ENCODE measurements around the gene P3H1.
"Not testable (repeated sequence)": the region's sequence is repeated elsewhere in the genome, so short reads cannot be mapped to it uniquely, and the experiment has no call there.

P3H1 gene

DNA sequence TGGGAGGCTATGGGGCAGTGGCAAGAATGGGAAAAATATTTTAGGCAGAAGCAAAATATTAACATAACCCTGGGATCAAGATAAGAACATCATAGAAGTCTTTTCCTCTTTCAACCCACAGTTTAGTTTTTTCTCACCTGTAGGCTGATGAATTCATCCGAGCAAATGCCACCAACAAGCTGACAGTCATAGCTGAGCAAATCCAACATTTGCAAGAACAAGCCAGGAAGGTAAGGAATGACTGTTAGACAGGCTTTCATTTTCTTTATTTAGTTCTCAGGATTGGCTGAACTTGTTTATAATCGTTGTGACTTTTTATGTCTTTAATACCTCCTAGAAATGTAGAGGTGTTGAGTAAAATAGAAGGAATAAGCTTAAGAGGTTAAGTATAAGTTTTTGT lies 6.6 kb upstream of the P3H1 start:
- no peak for ATAC-seq

DNA sequence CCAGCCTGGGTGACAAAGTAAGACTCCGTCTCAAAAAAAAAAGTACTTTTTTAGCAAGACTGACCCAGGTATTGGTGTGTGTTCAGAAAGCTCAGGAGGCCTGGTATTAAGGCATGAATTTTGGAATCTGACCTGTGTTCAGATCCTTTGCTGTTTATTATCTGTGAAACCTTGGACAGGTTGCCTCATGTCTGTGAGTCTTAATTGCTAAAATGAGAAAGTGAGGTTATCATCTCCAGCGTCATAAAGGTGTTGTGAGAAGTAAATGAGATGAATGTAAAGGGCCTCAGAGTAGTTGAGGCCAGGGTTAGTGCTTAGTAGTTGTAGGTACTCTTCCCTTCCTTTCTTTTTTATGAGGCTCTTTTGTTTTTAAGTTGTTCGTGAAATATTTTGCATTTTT lies 3.0 kb upstream of the P3H1 start:
- ATAC-seq: no peak

DNA sequence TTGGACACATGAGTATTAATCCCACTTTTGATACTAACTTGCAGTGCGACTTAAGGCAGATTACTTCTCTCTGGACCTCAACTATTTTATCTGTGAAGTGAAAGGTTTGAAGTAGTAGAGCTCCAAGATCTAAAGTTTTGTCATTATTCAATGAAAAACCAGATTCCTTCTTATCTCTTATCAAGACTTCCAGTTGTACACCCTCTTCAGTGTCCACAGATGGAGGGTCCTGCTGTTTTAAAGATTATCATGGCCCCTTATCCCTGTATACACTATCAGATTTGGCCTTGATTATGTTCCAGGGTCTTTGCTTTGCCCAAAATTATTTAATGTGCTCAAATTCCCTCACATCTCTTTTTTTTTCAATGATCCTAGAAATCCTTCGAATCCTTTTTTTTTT lies 1.3 kb upstream of the P3H1 start:
- no peak for ATAC-seq

DNA sequence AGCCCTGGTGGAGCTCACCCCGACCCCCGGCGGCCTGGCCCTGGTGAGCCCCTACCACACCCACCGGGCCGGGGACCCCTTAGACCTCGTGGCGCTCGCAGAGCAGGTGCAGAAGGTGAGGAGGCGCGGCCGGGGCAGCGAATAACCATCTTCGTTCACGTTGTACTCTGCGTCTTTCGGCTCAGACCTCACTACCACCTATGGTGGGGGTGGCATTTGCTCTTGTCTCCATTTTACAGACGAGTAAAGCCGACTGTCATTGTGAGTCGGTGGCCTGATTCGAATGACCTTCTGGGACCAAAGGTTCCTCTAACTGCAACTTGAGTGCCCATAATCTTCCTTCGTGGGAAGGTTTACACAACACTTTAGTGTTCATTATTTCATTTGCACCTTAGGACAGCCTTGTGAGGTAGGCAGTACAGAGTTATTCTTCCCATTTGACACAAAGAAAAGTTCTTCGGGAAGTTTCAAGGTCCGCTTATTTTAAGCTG lies 727 bp upstream of the P3H1 start:
- peak; percentile 20 to 25 for ATAC-seq

DNA sequence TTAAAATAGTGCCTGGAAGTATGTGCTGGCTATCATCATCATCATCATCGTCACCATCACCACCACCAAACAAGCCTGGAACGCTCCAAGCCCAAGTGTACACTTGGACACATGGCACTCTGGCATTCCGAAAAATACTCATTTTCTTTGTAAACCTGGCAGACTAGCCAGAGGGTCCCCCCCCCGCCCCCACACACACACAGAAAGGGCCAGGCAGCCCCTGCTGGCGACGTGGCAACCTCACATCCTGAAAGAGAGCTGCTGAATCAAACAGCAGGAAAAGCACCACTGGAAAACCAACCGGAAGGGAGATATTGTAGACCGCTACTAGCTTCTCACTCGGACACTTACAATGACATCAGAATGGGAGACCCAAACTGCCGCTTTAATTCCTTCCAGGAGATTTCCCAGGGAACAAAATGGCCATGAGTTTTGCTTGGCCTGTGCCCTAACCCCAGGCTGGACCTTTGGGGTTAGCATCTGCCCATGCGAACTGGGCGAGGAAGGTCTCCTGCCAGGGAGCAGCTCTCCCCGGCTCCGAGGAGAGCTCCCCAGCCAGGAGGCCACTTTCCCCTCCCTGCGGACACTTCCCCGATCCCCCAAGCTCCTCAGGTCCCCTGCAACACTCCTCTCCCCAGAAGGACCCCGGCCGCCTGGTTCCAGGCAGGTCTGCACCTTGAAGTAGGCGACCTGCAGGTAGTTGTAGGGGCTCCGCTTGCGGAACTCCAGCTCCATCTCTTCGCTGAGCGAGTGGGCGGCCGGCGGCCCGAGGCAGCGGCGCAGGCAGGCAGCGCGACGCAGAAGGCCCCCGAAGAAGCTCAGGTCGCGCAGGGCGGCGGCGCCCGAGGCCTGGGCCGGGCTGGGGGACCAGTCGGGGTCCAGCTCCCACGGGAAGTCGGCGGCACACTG lies 742 bp downstream of the P3H1 start:
- ATAC-seq: peak; percentile 9 to 20

DNA sequence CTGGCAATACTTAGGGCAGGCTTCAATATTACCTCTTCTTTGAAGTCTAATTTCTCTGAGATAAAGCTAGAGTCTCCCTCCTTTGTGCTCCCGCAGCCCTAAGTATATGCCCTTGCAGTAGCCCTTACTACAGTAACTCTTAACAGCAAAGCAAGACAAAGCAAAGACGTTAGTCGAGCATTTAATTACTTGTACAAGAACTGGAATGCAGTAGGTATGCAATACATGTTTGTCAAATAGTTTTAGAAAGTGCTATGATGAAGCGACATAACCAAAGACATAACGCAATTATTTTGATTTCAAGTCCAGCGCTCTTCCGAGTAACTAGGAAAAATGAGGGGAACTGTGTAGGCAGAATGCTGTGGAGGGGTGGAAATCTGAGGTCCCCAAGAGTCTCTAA lies 1.6 kb downstream of the P3H1 start:
- ATAC-seq: no peak

DNA sequence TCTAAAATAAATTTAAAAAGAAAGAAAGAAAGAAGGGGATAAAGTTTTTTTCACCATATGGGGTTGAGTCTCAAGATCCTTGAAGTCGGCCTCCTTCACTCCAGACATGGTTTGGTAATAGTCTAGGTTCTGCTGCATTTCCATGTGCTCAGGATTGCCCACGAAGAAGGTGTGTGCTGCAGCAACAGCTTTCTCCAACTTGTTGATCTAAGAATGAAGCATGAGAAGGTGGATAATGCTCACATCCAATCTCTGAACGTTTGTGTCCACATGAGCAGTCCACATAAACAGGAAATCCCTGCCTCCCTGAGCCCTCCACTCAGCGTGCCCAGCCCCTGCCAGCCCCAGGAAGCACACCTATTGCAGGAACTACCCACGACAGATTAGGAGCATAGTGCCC lies 4.6 kb downstream of the P3H1 start:
- no peak for ATAC-seq

DNA sequence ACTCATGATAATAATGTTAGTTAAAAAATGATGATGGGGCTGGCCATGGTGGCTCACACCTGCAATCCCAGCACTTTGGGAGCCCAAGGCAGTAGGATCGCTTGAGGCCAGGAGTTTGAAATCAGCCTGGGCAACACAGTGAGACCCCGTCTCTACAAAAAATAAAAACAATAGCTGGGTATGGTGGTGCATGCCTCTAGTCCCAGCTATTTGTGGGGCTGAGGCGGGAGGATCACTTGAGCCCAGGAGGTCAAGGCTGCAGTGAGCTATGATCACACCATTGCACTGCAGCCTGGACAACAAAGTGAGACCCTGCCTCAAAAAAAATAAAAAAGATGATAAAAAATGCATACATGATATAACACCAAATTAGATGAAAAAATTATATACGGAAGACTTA lies 5.3 kb downstream of the P3H1 start:
- no peak for ATAC-seq

DNA sequence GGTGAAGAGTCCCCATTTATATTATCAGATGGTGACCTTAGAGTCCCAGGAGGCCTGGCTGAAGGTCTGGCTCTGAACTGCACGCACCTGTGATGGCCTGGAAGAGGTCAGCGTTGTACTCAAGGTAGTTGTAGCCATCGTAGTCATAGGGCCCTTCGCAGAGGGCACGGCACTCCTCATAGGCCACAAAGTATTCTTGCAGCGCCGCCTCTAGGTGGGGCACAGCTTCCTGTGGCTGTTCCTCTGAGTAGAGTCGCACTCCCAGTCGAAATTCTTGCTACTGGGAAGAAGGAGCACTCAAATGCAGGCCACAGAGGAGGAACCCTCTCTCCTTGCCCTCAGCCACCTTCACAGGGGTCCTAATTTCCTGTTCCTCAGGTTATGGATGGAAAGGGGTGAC lies 7.7 kb downstream of the P3H1 start:
- ATAC-seq: no peak

DNA sequence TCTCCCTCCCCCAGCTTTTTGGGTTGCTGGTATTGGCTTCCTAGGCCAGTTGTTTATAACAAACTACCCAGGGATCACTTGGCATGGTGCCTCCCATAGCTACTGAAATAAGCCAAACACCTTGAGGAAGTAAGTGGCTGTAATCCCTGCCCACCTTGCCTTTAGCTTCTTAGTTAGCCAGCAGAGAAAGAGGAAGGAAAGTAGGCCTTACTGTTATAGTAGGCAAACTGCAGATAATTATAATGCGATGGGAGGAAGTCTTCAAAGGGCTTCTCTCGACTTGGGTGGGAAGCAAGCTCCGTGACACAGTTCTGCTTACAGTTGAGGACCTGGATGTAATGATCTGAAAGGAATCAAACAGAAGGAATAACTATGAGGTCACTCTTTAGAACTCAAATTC lies 8.2 kb downstream of the P3H1 start:
- ATAC-seq: no peak

DNA sequence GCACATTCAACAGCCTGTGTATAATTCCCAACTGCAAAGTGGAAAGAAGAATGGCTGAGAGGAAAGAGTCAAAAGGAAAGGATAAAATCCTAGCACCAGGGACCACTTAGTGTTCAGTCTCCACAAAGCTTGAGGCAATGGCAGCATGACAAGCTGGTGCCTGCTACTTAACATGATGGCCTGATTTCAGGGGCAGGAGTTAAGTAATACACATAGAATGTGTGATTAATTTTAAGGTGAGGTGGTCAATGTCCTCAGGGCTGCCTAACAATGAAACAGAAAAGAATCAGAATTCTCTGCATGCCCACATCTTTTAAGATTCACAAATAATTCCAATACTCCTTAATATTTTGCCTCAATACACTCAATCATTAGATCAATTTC lies 8.9 kb downstream of the P3H1 start:
- ATAC-seq: no peak

DNA sequence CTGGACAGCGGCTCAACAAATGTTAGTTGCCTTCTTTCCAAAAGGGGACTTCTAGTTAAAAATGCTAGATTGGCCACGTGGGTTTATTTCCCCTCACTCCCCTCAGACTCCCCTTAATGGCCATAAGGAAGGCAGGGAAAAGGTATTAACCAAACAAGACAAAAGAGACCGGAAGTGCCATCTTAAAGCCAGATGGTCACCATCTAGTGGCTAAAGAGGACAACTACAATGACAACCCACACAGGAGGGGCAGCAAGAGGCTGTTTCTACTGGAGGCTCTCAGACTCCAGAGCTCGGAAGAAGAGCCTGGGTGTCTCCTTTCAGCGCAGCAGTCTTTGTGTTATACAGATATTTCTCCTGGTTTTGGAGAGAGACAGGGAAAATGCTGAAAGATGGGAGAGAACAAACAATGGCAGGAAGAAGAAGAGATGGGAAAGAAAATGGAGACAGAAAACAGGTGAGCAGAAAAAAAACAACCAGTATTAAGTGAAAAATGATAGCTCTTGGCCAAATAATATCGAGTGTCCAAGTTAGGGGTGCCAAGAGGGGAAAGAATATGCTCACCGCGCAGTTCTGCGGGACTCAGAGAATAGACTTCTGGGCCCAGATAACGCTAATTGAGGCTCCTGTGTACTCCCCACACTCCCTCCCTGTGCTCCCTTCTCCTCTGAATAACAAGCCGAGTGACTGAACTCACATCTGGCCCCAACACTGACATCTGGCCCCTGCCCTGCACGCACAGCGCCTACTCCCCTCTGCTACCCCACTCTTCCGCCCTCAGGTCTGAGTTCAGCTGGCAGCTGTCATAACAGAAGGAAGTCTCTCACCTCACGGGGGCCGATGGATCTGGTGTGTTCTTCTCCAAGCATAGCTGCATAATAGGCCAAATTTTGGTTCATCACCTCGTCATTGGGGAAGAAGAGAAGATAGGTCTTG lies 9.6 kb downstream of the P3H1 start:
- peak in 1 of 2 donors; percentile 49 for ATAC-seq

DNA sequence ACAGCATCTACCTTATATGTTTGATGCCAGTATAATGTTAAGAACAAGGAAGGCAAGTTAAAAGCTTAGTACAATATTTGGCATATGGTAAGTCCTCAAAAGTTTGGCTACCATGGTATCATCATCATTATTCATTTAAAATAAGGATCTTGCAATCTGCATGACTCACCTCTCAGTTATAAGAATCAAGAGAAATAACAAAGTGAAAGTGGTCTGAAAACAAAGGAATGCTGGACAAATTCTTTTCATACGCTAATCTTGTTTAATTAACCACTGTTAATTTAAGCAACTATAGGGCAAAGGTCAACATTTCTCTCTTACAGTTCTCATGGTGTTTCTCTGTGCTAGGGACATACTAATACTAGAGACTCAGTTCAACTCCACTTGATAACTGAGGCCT lies 13.8 kb downstream of the P3H1 start:
- ATAC-seq: no peak

DNA sequence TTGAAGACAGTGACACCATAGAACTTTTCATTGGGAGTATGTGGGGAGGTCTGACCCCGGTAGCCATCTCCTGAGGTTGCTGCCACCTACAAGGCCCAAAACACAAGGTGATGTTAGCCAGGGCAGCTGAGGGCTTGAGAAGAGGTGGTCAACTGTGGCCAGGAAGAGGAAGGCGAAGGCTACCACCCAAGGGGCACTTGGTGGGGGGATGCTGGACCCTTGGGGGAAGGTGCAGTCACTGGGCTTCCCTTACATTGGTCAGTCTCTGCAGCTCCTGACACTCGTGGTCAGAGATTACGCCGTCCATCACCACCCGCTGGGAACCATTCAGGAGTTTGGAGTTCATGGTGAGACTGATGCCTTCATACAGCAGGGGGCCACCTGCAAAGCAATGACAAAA lies 14.5 kb downstream of the P3H1 start:
- no peak for ATAC-seq

DNA sequence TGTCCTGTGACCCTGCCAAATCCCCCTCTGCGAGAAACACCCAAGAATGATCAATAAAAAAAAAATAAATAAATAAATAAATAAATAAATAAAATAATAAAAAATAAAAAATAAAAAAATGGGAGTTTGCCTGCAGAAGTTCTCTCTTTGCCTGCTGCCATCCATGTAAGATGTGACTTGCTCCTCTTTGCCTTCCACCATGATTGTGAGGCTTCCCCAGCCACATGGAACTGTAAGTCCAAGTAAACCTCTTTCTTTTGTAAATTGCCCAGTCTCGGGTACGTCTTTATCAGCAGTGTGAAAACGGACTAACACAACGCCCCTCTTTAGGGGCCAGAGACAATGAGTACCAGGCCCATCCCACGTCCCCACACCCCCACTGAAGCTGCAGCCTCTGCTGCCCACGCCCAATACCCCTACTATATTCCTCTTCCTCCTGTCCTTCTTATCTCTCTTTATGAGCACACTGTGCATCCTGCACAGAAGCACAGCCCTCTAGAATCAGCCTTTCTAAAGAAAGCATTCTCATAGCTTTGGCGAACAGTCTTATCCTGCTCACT lies 15.2 kb downstream of the P3H1 start:
- ATAC-seq: not testable (repeated sequence)

DNA sequence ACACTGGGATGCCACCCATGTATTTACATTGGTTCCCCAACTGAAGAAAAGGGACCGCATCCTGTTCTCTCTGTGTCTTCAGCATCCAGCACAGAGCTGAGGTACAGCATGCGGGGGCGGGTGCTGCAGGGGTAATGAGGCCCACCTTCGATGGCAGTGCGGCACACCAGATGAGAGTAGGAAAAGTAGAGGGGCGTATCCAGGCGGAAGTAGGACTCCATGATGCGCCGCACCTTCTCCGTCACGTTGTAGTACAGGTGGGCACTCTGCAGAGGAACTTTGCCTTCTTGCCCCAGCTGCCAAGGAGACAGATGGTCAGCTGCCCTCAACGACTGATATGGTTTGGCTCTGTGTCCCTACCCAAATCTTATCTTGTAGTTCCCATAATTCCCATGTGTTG lies 16.8 kb downstream of the P3H1 start:
- no peak for ATAC-seq

DNA sequence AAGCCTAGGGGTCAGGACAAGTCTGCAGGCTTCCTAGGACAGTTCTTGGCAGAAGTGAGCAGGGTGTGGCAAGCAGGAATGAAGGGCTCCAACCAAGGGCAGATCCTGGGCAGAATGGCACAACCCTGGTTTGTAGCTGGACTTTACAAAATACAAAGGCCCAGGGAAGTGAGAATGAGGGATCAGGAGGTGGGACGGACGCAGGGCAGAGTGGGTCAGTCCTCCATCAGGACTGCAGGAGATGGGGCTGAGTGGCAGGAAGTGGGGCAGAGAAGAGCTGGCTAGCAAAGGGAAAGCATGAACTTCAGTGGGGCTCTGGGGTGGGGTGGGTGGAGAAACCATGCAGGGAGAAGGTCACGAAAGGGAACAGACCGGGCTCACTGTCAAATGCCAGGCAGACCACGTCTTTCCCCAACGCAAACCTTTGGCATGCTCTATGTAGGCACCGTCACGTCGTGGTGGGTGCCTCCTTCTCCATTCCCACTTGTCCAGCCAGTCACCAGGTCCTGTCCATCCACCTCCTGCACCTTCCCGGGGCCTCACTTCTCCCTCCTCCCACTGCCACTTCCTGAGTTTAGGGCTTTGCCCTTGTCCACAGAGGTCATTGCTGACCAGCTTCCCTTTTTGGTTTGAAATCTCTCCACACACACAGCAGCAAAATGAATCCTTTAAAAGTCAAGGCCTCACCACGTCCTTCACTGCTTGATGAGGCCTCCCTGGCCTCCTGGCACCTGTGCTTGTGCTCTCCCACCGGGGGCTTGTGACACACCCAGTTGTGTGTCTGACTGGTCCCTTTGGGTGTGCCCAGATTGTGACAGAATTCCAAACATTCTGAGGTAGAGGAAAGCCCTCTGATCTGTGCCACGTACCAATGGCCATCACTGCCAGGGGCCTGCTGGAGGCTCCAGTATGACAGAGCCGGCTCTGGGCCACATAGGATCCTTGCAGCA lies 18.1 kb downstream of the P3H1 start:
- ATAC-seq: no peak

DNA sequence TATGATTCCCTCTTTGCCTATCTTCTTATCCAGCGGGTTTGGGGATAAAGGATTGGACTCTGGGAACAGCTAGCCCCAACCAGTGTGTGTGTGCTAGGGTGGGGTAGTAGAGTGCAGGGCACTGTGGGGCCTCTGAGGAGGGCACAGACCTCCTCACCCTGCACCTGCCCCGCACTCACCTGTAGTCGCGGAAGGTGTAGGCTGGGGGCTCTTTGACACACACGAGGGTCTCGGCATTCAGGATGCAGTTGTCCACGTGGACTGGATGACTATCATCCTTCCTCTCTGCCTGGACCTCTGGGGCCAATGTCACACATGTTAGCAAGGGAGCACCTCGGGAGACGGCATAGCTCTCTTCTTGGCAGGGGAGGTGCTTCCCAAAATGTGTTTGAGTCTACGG lies 18.8 kb downstream of the P3H1 start:
- no peak for ATAC-seq

DNA sequence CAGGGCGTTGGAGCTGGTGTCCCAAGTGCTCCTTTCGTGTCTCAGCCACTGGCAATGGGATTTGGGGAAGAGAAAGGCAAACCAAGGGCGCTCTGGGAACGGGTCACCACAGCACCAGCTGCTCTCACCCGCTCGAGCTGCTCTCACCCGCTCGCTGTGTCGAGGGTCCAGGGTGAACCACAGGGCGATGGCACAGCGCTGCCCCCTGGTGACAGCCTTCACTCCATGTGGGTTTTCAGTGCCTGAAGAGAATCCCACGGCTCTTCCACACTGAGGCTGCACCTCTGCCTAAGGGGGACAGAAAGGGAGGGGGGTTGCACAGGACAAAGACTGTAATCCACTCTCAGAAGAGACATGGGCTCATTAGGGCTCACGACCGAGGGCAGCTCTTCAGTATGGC lies 19.7 kb downstream of the P3H1 start:
- ATAC-seq: peak in 1 of 2 donors; percentile 38

DNA sequence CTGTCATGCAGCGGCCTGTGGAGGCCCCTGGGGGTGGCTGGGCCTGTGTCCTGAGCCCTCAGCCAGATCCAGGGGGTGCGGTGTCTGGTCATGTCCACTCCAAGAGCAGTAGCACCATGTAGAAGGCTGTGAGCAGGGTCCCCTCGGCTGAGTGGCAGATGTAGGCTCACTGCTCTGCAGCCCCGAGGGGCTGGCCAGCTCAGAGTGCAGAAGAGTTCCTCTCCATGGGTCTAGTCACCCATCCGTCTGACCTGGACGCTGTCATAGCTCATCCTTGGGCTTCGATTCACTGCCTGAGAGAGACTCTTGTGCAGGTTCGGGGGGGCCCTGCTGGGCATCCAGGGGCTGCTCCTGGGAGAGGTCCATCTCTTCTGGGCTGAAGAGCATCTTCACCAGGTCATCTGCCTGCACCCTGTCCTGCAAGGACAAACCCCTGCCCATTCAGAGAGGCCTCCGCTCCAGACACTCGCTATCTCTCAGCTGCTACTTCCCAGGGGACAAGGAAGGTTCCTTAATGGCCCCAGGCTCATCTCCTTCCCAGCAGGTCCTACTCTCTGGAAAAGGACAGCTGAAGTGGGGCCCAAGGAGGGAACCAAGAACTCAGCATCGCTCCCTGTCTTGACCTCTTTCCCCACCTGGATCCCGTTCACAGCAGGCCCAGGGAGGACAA lies 20.3 kb downstream of the P3H1 start:
- no peak for ATAC-seq

DNA sequence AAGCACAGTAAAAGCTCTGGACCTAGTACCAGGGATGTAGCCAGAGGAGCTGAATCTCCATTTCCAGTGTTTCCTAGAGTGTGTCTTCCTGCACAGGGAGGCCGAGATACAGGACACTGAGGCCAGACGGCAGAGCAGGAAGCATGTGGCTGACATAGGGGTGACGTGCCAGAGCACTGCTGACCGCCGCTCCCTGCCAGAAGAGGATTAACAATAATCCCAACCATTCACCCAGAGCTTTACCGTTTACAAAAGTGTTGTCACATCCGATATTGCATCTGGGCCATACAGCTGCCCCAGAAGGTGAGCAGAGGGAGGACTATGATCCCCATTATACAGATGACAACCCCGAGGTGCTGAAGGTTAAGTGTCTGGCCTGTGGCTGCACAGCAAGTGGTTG lies 21.0 kb downstream of the P3H1 start:
- no peak for ATAC-seq

DNA sequence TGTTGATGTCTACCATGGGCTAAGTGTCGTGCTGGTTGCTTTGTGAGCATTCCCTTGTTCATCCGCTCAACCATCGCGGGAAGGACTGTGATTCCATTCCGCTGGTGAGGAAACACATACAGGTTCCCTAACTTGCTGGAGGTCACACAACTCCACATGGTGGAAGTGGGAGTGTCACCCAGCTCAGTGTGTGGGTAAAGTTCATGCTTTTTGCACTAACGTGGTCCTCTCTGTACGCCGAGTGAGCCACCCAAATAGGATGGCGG lies 22.7 kb downstream of the P3H1 start:
- no peak for ATAC-seq

Data from activated CD4-positive, CD25-positive, alpha-beta regulatory T cell treated with anti-CD3 and anti-CD28 coated beads, Interleukin-2, amount 50 U/mL, for 24 hours (primary cell).